BLaER1 (cell line): ENCODE results near the gene AP3S2.

ENCODE experiments used
- H3K27ac ChIP-seq: shearing (Covaris generic); formaldehyde crosslinking; 2 replicates; pipeline ENCODE4 v1.8.1; 2022
- H3K27me3 ChIP-seq: shearing (Covaris generic); formaldehyde crosslinking; 2 replicates; pipeline ENCODE4 v1.8.1; 2022
- H3K36me3 ChIP-seq: shearing (Covaris generic); formaldehyde crosslinking; 2 replicates; pipeline ENCODE4 v1.8.1; 2022
- H3K4me1 ChIP-seq: shearing (Covaris generic); formaldehyde crosslinking; 2 replicates; pipeline ENCODE4 v1.8.1; 2022
- H3K4me2 ChIP-seq: shearing (Covaris generic); formaldehyde crosslinking; 2 replicates; pipeline ENCODE4 v1.8.1; 2022
- H3K4me3 ChIP-seq: shearing (Covaris generic); formaldehyde crosslinking; 2 replicates; pipeline ENCODE4 v1.8.1; 2022
- H3K9ac ChIP-seq: shearing (Covaris generic); formaldehyde crosslinking; 2 replicates; pipeline ENCODE4 v1.8.1; 2022
- H3K9me3 ChIP-seq: shearing (Covaris generic); formaldehyde crosslinking; 2 replicates; pipeline ENCODE4 v1.8.1; 2022
- H4K20me1 ChIP-seq: shearing (Covaris generic); formaldehyde crosslinking; 2 replicates; pipeline ENCODE4 v1.8.1; 2022
- Cebpa-rat ChIP-seq: shearing (Covaris generic); IDR thresholded peaks from 2 replicates; pipeline ENCODE4 v1.8.1; 2022

Gene AP3S2

DNA sequence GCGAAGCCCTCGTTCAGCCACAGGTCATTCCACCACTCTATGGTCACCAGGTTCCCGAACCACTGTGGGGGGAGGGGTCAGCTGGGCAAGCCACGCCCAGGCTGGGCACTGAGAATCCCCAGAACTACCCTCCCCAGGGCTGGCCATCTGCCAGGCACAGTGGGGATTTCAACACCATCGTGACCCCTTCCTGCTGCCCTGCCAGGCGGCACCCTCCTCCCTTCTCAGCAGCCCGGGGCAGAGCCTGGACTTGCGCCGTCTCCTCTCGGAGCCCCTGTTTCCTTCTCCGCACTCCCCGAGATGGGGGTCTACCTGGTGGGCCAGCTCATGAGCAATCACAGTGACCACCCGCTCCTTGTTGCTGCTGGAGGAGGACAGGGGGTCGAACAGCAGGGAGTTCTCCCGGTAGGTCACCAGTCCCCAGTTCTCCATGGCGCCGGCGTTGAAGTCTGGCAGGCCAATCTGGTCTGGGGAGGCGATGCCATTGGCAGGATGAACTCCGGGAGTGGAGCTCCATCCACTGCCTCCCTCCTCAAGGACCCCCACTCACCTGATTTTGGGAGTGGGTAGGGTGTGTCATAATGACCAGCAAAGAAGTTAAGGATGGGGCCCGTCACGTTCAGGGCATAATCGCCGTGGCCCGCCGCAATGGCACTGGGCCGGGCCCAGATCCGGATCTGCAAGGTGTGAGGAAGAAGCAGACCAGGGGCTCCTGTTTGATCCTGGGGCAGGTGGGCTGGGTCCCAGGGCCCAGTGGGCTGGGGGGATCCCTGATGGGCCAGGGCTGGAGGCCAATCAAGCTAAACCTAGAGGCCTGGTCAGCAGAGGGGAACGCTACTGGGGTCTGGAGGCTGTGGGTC lies 89.6 kb downstream of the AP3S2 start:
- H3K27ac ChIP-seq = no peak overlapping the region
- no peak overlapping the region for H3K4me3 ChIP-seq
- no peak overlapping the region for H3K9ac ChIP-seq
- H3K27me3 ChIP-seq = no peaks in the 10 kb centered on the region
- TF ChIP-seq Cebpa-rat = no peak
- H3K9me3 ChIP-seq = no peaks in the 10 kb centered on the region
- H3K36me3 ChIP-seq = no peaks in the 10 kb centered on the region
- no peak overlapping the region for H3K4me2 ChIP-seq
- 0 out of 2 replicates have a peak, but pooled peaks cover 10% of the 10 kb centered on the region for H4K20me1 ChIP-seq
- H3K4me1 ChIP-seq = peaks cover 38% of the 10 kb centered on the region

DNA sequence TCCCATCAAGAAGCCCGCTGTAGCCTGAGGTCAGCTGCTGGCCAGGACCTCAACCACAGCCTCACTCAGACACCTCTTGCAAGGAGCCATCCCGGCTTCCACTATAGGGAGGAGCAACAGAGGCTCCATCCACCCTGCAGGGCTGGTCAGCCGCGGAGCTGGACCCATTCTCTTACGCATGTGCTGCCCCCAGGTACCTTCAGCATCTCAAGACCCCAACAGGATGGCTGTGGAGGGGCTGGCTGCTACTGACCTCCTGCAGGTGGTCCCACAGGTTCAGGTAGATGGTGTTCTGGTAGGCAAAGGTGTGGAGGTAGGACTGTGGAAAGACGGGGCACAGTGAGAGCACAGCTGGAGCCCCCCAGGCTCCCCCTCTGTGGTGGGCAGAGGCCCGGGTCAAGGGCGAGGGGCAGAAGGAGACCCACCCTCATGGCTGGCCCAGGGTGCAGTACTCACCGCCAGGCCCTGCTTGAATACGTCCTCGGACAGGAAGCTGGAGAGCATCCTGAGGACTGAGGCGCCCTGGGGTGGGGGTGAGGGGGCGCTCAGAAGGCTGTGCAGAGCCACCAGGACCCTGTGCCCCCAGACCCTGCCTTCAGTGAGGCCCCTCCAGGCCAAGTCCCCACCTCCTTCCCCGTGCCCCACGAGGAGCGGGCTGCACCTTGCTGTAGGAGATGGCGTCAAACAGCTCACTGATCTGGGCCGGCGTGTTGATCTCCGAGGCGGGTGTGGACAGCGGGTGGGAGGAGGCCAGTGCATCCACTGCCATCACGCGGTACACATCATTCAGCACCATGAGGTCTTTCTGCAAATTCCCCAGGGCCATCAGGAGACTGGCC lies 90.6 kb downstream of the AP3S2 start:
- H3K36me3 ChIP-seq = no peaks in the 10 kb centered on the region
- H3K9ac ChIP-seq = peak overlapping the region; percentile 32; the same call in 1 of the 2 replicates
- H3K9me3 ChIP-seq = no peaks in the 10 kb centered on the region
- H3K4me1 ChIP-seq = peaks cover 32% of the 10 kb centered on the region
- peak overlapping the region; percentile 83 for H3K4me2 ChIP-seq
- 0 out of 2 replicates have a peak, but pooled peaks cover 14% of the 10 kb centered on the region for H4K20me1 ChIP-seq
- no peaks in the 10 kb centered on the region for H3K27me3 ChIP-seq
- H3K4me3 ChIP-seq = no peak overlapping the region
- H3K27ac ChIP-seq = no peak overlapping the region
- TF ChIP-seq Cebpa-rat = no peak

GRCh38 chr15:89802231-89802928 lies 91.4 kb downstream of the AP3S2 start:
- peak overlapping the region; percentile 32; the same call in 1 of the 2 replicates for H3K9ac ChIP-seq
- no peaks in the 10 kb centered on the region for H3K36me3 ChIP-seq
- H3K4me3 ChIP-seq = no peak overlapping the region
- no peaks in the 10 kb centered on the region for H3K27me3 ChIP-seq
- no peaks in the 10 kb centered on the region for H3K9me3 ChIP-seq
- H3K4me2 ChIP-seq = peak overlapping the region; percentile 83
- peaks cover 32% of the 10 kb centered on the region for H3K4me1 ChIP-seq
- no peak for TF ChIP-seq Cebpa-rat
- 0 out of 2 replicates have a peak, but pooled peaks cover 14% of the 10 kb centered on the region for H4K20me1 ChIP-seq
- H3K27ac ChIP-seq = no peak overlapping the region

DNA sequence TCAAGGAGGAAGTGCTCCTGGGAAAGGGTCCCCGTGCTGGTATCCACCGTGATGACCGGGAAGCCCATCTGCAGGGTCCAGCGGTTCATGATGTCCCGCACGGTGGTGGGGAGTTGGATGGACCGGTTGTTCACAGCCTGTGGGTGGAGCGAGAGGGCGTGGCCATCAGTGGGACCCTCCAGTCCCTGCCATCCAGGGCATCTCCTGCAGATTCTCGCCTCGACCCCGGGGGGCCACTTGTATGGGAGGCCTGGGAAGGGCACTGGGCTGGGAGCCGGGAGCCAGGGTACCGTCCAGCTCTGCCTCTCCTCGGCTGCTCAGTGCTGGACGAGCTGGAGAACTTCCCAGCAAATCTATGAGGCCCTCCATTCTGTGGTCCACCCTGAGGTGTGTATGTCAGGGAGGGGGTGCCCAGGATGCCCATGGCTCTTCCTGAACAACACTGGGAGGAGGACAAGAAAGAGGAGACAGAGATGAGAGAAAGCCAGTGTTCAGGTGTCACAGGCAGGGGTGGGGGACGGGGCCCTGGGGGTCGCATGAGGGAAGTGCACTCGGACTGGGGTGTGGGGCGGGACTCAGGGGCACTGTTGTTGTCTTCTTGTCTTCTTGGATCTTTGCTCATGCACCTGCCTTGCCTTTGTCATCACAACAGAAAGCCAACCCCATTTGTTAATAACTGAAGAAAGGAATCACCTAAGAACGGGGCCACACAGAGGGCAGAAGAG lies 92.2 kb downstream of the AP3S2 start:
- Histone ChIP-seq H3K4me2 (peak overlapping the region; percentile 83), H3K9me3 (no peaks in the 10 kb centered on the region), H3K4me3 (no peak overlapping the region), H3K27ac (no peak overlapping the region), H4K20me1 (0 out of 2 replicates have a peak, but pooled peaks cover 14% of the 10 kb centered on the region), H3K27me3 (no peaks in the 10 kb centered on the region), H3K36me3 (no peaks in the 10 kb centered on the region), H3K9ac (no peak overlapping the region), H3K4me1 (peaks cover 32% of the 10 kb centered on the region)
- TF ChIP-seq Cebpa-rat = no peak

- H3K9ac ChIP-seq = no peak overlapping the region
- H3K36me3 ChIP-seq = no peaks in the 10 kb centered on the region
- H3K9me3 ChIP-seq = no peaks in the 10 kb centered on the region
These were observed 93.8 kb downstream of the AP3S2 start for GRCh38 chr15:89799918-89800498.

GRCh38 chr15:89799011-89799911 lies 94.5 kb downstream of the AP3S2 start:
- no peaks in the 10 kb centered on the region for H3K9me3 ChIP-seq
- H3K27ac ChIP-seq = no peak overlapping the region
- H4K20me1 ChIP-seq = 0 out of 2 replicates have a peak, but pooled peaks cover 14% of the 10 kb centered on the region
- no peaks in the 10 kb centered on the region for H3K27me3 ChIP-seq
- H3K9ac ChIP-seq = no peak overlapping the region
- H3K4me3 ChIP-seq = no peak overlapping the region
- H3K4me1 ChIP-seq = peaks cover 32% of the 10 kb centered on the region
- no peak for TF ChIP-seq Cebpa-rat
- H3K4me2 ChIP-seq = peak overlapping the region; percentile 61
- no peaks in the 10 kb centered on the region for H3K36me3 ChIP-seq

More at GRCh38 chr15:89799918-89800498, 93.8 kb downstream of the AP3S2 start:
- H3K4me3 ChIP-seq = no peak overlapping the region
- no peak for TF ChIP-seq Cebpa-rat
- H3K4me2 ChIP-seq = peak overlapping the region; percentile 61
- no peaks in the 10 kb centered on the region for H3K27me3 ChIP-seq
- peaks cover 32% of the 10 kb centered on the region for H3K4me1 ChIP-seq
- 0 out of 2 replicates have a peak, but pooled peaks cover 14% of the 10 kb centered on the region for H4K20me1 ChIP-seq
- no peak overlapping the region for H3K27ac ChIP-seq

- Histone ChIP-seq H3K4me2 (no peak overlapping the region), H3K9me3 (no peaks in the 10 kb centered on the region), H4K20me1 (0 out of 2 replicates have a peak, but pooled peaks cover 14% of the 10 kb centered on the region), H3K9ac (no peak overlapping the region), H3K27ac (no peak overlapping the region), H3K4me3 (no peak overlapping the region), H3K36me3 (no peaks in the 10 kb centered on the region), H3K4me1 (peaks cover 23% of the 10 kb centered on the region), H3K27me3 (no peaks in the 10 kb centered on the region)
- no peak for TF ChIP-seq Cebpa-rat
These were observed 96.1 kb downstream of the AP3S2 start for GRCh38 chr15:89797678-89798201.

DNA sequence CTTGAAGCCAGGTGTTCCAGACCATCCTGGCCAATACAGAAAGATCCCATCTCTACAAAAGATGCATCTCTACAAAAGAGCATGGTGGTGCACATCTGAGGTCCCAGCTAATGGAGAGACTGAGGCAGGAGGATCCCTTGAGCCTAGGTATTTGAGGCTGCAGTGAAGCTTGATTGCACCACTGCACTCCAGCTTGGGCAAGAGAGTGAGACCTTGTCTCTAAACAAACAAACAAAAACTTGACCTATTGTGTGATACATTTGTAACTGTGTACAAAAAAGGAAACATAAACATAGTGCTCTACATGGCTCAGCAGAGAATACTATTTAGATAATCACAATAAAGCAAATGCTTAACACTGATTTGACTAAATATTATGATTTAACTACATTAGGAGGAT lies 97.8 kb downstream of the AP3S2 start:
- no peak overlapping the region for H3K9ac ChIP-seq
- no peak for TF ChIP-seq Cebpa-rat
- no peaks in the 10 kb centered on the region for H3K36me3 ChIP-seq
- no peak overlapping the region for H3K4me2 ChIP-seq
- no peaks in the 10 kb centered on the region for H3K9me3 ChIP-seq
- H4K20me1 ChIP-seq = 0 out of 2 replicates have a peak, but pooled peaks cover 14% of the 10 kb centered on the region
- H3K4me3 ChIP-seq = no peak overlapping the region
- peaks cover 15% of the 10 kb centered on the region for H3K4me1 ChIP-seq
- no peak overlapping the region for H3K27ac ChIP-seq
- no peaks in the 10 kb centered on the region for H3K27me3 ChIP-seq
